ENCODE data around the gene NUSAP1. TPM values are rescaled to one million over a fixed set of nuclear protein-coding genes. Genes with fewer than 3 reads are reported as not detected.

NUSAP1 gene
- total RNA-seq, 1 experiment from 2014 or later = 158 TPM

- Histone ChIP-seq H3K9me3 (ENCODE audit: control insufficient read depth, low read depth, low read length) (no peaks in the 10 kb centered on the region), H2BK5ac (ENCODE audit: insufficient read length, low read length) (no peak overlapping the region), H3K27me3 (ENCODE audit: insufficient read depth, low read length) (no peaks in the 10 kb centered on the region), H2BK12ac (ENCODE audit: insufficient read length, low read depth, low read length) (no peak overlapping the region), H3K4me1 (ENCODE audit: insufficient read depth, low read length) (no peaks in the 10 kb centered on the region), H3T11ph (ENCODE audit: low read length) (no peak overlapping the region), H3K9ac (ENCODE audit: extremely low read depth, insufficient read length, low read length) (no peak overlapping the region), H2BK20ac (ENCODE audit: low read depth, low read length, poor library complexity, severe bottlenecking) (no peak overlapping the region), H4K91ac (ENCODE audit: insufficient read length, low read depth, low read length) (no peak overlapping the region), H4K5ac (ENCODE audit: insufficient read length, low read depth, low read length) (no peak overlapping the region), H3K27ac (ENCODE audit: insufficient read length, low read depth, low read length) (no peak overlapping the region), H3K79me1 (ENCODE audit: insufficient read depth, low read depth, low read length, poor library complexity, severe bottlenecking) (peaks cover 3% of the 10 kb centered on the region), H2AFZ (ENCODE audit: low read length) (no peak overlapping the region), H3K56ac (ENCODE audit: insufficient read length, low read depth, low read length) (no peak overlapping the region), H3K23ac (ENCODE audit: insufficient read length, low read depth, low read length) (no peak overlapping the region), H3K23me2 (ENCODE audit: insufficient read length, low read depth, low read length, poor library complexity, severe bottlenecking) (no peaks in the 10 kb centered on the region), H2BK120ac (ENCODE audit: low read depth, low read length, poor library complexity, severe bottlenecking) (no peak overlapping the region), H2BK15ac (ENCODE audit: low read depth, low read length) (no peak overlapping the region), H3K14ac (ENCODE audit: insufficient read depth, low read length) (no peak overlapping the region), H3K4me2 (ENCODE audit: insufficient read depth, insufficient read length, low read length) (no peak overlapping the region), H4K8ac (replicated peaks; ENCODE audit: insufficient read length, low read depth, low read length) (no peak overlapping the region), H4K20me1 (ENCODE audit: control insufficient read depth, insufficient read depth, insufficient read length) (no peaks in the 10 kb centered on the region), H3K79me2 (ENCODE audit: insufficient read depth, low read length) (no peaks in the 10 kb centered on the region), H2AK5ac (ENCODE audit: insufficient read length, low read length) (no peak overlapping the region), H3K4ac (ENCODE audit: low read depth, low read length) (no peak overlapping the region), H3K18ac (ENCODE audit: insufficient read length, low read depth, low read length) (no peak overlapping the region)
- Mint-ChIP-seq H3K27ac (no peak overlapping the region), H3K4me1 (no peaks in the 10 kb centered on the region), H3K27me3 (ENCODE audit: low read depth) (no peaks in the 10 kb centered on the region), H3K36me3 (ENCODE audit: insufficient read depth in 1 of 3, low read depth in 3 of 3) (peaks cover 58 to 82% (median 78%) of the 10 kb centered on the region in 3 experiments), H3K9me3 (no peaks in the 10 kb centered on the region), H3K4me3 (no peak overlapping the region)
- no peak for DNase-seq
- no CpG with 5 or more reads among the region's 10 CpGs for WGBS (ENCODE audit: extremely low coverage, insufficient read length, low lambda C conversion rate)
- no peak for TF ChIP-seq CTCF (conservative IDR thresholded peaks at IDR 0.05)
Observed at GRCh38 chr15:41354371-41354770, 21.7 kb downstream of the NUSAP1 start.
